PFSK-1 (cell line): ENCODE data around the gene IGFL4.

Experiments
- SIN3A ChIP-seq: IDR thresholded peaks from 2 replicates; pipeline ENCODE4 v1.6.1; 2012; ENCODE audit warnings: mild to moderate bottlenecking, low read length, moderate library complexity, borderline replicate concordance; ENCODE audit not compliant: insufficient read depth
- TAF1 ChIP-seq: IDR thresholded peaks from 2 replicates; pipeline ENCODE4 v1.6.1; 2012; ENCODE audit warnings: low read length, control low read depth, borderline replicate concordance; ENCODE audit not compliant: insufficient read depth
- TF ChIP-seq, protein P1 (sequence below), 2 experiments: IDR thresholded peaks; 2 replicates each; pipeline versions ENCODE4 v1.6.1 to v1.8.0; 2011 to 2012; ENCODE audit warnings: low read depth in 2 of 2, low read length in 2 of 2, control low read depth in 1 of 2, inconsistent platforms in 1 of 2, mild to moderate bottlenecking in 1 of 2, moderate library complexity in 1 of 2; ENCODE audit not compliant: insufficient read depth in 1 of 2

DNA sequence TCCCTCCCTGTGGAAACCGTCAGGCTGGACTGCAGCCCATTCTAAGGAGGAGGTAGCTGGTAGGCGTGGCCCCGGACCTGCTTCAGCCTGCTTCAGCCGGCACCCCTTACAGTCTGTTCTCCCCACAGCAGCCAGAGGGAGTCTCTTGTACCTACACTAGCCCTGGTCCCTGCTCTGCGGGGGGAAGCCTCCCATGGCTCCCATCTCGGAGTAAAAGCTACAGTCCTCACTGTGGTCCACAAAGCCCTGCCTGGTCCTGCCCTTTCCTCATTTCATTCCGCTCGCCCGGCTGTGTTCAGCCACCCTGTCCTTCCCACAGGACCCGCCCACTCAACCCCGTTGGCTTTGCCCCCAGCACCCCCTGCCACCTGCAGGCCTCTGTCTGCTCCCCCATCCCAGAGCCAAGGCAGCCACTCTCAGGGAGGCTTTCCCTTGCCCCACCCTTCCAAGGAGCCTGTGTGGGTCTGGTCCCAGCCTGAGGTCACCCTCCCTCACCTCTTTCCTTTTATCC, 19.2 kb downstream of the IGFL4 start:
- TF ChIP-seq SIN3A (no peak), TAF1 (no peak)
- TF ChIP-seq, protein P1, sequence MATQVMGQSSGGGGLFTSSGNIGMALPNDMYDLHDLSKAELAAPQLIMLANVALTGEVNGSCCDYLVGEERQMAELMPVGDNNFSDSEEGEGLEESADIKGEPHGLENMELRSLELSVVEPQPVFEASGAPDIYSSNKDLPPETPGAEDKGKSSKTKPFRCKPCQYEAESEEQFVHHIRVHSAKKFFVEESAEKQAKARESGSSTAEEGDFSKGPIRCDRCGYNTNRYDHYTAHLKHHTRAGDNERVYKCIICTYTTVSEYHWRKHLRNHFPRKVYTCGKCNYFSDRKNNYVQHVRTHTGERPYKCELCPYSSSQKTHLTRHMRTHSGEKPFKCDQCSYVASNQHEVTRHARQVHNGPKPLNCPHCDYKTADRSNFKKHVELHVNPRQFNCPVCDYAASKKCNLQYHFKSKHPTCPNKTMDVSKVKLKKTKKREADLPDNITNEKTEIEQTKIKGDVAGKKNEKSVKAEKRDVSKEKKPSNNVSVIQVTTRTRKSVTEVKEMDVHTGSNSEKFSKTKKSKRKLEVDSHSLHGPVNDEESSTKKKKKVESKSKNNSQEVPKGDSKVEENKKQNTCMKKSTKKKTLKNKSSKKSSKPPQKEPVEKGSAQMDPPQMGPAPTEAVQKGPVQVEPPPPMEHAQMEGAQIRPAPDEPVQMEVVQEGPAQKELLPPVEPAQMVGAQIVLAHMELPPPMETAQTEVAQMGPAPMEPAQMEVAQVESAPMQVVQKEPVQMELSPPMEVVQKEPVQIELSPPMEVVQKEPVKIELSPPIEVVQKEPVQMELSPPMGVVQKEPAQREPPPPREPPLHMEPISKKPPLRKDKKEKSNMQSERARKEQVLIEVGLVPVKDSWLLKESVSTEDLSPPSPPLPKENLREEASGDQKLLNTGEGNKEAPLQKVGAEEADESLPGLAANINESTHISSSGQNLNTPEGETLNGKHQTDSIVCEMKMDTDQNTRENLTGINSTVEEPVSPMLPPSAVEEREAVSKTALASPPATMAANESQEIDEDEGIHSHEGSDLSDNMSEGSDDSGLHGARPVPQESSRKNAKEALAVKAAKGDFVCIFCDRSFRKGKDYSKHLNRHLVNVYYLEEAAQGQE (IDR thresholded peaks at IDR 0.05; ENCODE audit: insufficient read depth in 1 of 2, low read depth in 2 of 2, low read length in 2 of 2) = no peak
